Gastrocnemius medialis (tissue), 4 donors: ENCODE results near the gene CWC22.

Experiments used
- POLR2A ChIP-seq, 2 donors: fragments of 450-650 bp; IDR thresholded peaks; one replicate each; pipeline ENCODE4 v1.6.1; 2017; ENCODE audit warnings: antibody characterized with exemption in 2 of 2, mild to moderate bottlenecking in 2 of 2, moderate library complexity in 2 of 2
- TF ChIP-seq, protein P1 (sequence below), 5 experiments: fragments of 450-650 bp in 3 of 5; fragments of 200-600 bp in 2 of 5; sonication (generic) in 2 of 5; IDR thresholded peaks in 4 of 5; conservative IDR thresholded peaks in 1 of 5; 1 replicate in 4 of 5; 2 replicates in 1 of 5; pipeline ENCODE4 v1.5.1; 2016 to 2019; ENCODE audit warnings: antibody characterized with exemption in 5 of 5, mild to moderate bottlenecking in 3 of 5, moderate library complexity in 3 of 5

DNA sequence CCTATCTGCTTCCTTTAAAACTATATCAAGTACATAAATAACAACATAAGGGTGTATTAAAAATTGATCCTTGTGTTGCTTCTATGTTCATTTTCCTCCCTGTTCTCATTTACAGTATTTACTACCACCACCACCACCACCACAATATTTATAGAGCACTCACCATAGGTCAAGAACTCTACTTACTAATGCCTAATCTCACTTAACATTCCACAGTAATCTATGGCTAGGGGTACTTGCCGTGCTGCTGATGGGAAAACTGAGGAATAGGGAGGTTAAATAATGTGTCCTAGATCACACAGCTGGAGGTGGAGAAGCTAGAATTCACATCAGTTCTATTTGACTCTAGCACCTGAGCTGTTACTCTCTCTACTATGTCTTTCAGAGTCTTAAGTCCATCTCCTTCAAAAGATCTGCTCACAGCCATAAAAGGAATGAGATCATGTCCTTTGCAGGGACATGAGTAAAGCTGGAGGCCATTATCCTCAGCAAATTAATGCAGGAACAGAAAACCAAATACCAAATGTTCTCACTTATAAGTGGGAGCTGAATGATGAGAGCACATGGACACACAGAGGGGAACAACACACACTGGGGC, 91.6 kb downstream of the CWC22 start:
- TF ChIP-seq POLR2A (IDR thresholded peaks at IDR 0.05), result no peak
- TF ChIP-seq, protein P1, sequence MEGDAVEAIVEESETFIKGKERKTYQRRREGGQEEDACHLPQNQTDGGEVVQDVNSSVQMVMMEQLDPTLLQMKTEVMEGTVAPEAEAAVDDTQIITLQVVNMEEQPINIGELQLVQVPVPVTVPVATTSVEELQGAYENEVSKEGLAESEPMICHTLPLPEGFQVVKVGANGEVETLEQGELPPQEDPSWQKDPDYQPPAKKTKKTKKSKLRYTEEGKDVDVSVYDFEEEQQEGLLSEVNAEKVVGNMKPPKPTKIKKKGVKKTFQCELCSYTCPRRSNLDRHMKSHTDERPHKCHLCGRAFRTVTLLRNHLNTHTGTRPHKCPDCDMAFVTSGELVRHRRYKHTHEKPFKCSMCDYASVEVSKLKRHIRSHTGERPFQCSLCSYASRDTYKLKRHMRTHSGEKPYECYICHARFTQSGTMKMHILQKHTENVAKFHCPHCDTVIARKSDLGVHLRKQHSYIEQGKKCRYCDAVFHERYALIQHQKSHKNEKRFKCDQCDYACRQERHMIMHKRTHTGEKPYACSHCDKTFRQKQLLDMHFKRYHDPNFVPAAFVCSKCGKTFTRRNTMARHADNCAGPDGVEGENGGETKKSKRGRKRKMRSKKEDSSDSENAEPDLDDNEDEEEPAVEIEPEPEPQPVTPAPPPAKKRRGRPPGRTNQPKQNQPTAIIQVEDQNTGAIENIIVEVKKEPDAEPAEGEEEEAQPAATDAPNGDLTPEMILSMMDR (IDR thresholded peaks at IDR 0.05 in 4 of 5, conservative IDR thresholded peaks at IDR 0.05 in 1 of 5), result no peak
